HG03097 (cell line): ENCODE data around the gene GALNT18.

Source experiments
- ATAC-seq: cut with Tn5 transposase; IDR thresholded peaks from one replicate; pipeline ENCODE4 v1.9.1; 2021; ENCODE audit not compliant: unreplicated experiment, low FRiP score

The GALNT18 gene

DNA sequence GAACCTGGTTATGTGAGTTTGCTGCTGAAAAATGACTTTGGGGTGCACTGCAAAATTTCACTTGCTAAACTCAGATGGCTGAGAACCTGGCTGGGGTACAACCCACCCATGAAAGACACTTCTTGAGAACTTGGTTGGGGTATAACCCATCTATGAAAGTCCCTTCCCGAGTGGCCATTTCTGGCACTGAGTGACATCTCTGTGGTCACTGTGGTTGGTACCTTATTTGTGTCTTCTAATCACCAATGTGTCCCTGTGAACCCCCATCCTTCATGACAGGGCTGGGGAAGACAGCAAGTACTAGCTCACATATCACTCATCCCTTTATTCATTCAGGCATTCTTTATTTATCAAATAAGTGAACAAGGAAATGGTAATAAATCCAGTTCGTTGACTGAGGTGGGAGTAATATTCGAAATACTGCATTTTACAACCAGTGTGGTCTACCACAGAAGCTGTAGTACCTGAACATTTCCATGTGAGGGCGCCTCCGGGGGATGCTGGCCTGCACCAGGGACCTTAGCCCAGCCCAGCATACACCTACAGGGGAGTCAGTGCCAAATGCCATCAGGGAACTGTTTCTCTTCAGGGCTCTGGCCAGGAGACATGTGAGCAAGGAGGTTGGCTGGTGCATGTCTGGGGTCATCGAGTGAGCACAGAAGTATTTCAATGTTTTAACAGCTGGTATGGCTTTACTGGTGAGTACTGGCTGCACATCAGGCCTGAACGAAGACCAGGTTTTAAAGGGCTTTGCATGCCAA is 390.8 kb downstream of the GALNT18 start:
- ATAC-seq = no peak

DNA sequence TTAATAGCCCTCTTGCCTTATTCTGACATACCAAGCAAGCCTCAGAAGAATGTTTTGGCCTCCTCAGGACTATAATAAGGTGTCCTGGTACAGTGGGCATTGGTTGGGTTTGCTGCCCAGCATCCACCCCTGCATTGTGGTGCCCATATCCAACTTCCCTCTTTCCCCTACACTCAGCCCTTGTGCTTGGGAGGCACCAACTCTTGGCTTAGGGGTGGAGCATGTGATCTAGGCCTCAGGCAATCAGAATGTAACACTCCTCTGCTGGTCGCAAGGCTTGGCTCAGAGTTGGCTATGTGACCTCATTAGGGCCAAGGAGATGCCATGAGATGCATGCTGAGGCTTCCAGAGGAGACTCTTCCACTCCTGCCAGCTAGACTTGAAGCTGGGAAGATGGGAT is 391.7 kb downstream of the GALNT18 start:
- no peak for ATAC-seq

DNA sequence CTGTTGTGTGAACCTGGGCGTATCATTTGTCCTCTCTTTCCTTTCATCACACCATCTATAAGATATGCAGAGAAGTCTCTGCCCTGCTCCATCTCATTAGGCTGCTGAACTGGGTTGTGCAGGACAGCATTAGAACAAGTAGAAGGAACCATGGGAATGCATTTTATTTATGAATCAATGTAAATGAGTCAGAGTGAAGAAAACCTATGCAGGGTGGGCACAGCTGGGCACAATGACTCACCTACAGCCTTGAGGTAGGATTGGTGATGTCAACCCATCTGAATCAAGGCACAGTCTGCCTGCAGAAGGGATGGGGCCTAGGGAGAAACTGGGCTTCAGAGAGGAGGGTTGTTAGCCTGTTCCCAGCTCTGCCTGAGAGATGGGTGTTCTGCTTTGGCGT is 392.2 kb downstream of the GALNT18 start:
- ATAC-seq = no peak

DNA sequence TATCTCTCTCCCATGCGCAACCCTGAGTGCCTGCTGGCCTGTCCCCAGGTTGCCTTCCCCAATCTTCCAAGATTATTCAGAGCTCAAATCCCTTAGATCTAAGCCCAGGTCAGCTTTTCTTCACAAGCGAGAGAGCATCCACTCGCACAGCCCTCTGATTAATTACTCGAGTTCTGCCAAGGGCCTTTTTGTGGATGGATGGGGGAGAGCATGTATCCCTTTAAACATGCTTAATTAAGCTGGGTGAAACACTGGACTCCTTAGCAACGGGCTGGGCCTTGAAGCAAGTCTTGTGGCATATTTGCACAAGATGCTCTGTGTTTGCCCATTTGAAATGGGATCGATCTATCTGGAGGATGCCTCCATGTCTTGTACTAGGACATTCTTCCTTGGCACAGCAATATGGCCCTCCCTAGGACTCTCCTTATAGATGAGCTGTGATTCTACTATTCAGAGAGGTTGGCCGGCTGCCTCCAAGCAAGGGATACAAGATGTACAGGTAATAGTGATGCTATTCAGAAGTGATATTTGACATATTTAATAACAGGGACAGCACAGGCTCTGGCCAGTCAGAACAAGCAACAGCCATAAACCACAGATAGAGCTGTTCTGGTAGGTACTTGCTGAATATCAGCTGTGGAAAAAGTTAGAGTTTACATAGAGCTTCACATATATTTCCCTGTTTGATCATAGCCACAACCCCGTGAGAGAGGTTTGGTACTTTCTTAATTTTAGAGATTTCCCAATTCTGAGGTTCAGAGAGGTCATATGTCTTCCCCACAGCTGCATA is 394.3 kb downstream of the GALNT18 start:
- ATAC-seq = no peak
